Neuronal stem cell (in vitro differentiated cells): ENCODE measurements around the gene ABHD5.

Experiments used
- DNase-seq: peaks from one replicate; pipeline ENCODE4 v3.0.0-alpha.2; 2013; ENCODE audit warnings: low spot score
- H2AFZ ChIP-seq: one replicate; pipeline ENCODE4 v1.6.1; 2013; ENCODE audit warnings: mild to moderate bottlenecking, low read length, inconsistent platforms
- H2AK5ac ChIP-seq: 2 replicates; pipeline ENCODE4 v1.6.1; 2013; ENCODE audit warnings: low read depth, mild to moderate bottlenecking, inconsistent platforms, low read length, moderate library complexity, mixed read lengths
- H2BK120ac ChIP-seq: 2 replicates; pipeline ENCODE4 v1.6.1; 2013; ENCODE audit warnings: low read depth, mild to moderate bottlenecking, inconsistent platforms, low read length, moderate library complexity, mixed read lengths
- H2BK12ac ChIP-seq: one replicate; pipeline ENCODE4 v1.6.1; 2013; ENCODE audit warnings: low read length, inconsistent platforms
- H2BK15ac ChIP-seq: 2 replicates; pipeline ENCODE4 v1.6.1; 2013; ENCODE audit warnings: mild to moderate bottlenecking, low read length, inconsistent platforms, mixed read lengths
- H2BK5ac ChIP-seq: one replicate; pipeline ENCODE4 v1.6.1; 2013; ENCODE audit warnings: inconsistent platforms, mild to moderate bottlenecking, low read length, moderate library complexity
- H3K14ac ChIP-seq: one replicate; pipeline ENCODE4 v1.6.1; 2013; ENCODE audit warnings: low read length, inconsistent platforms
- H3K18ac ChIP-seq: 2 replicates; pipeline ENCODE4 v1.6.1; 2013; ENCODE audit warnings: low read length, inconsistent platforms
- H3K23ac ChIP-seq: 2 replicates; pipeline ENCODE4 v1.6.1; 2013; ENCODE audit warnings: low read depth, mild to moderate bottlenecking, mixed read lengths, low read length, inconsistent platforms; ENCODE audit not compliant: poor library complexity
- H3K27ac ChIP-seq: replicated peaks from 3 replicates; pipeline ENCODE4 v1.5.1; 2013; ENCODE audit warnings: low read length, inconsistent platforms
- H3K27me3 ChIP-seq, 3 experiments: 2 replicates each; pipeline ENCODE4 v1.6.1; 2013; ENCODE audit warnings: low read length in 3 of 3, mild to moderate bottlenecking in 2 of 3, inconsistent platforms in 1 of 3, low read depth in 1 of 3, mixed read lengths in 1 of 3, moderate library complexity in 1 of 3; ENCODE audit not compliant: control insufficient read depth in 3 of 3, insufficient read depth in 3 of 3
- H3K36me3 ChIP-seq, 2 donors: replicated peaks in 1 of 2; 2 replicates each; pipeline ENCODE4 v1.6.1; 2013; ENCODE audit warnings: low read length in 2 of 2; ENCODE audit not compliant: control insufficient read depth in 2 of 2, insufficient read depth in 2 of 2
- H3K4ac ChIP-seq: 2 replicates; pipeline ENCODE4 v1.6.1; 2013; ENCODE audit warnings: inconsistent platforms, mild to moderate bottlenecking, low read length, moderate library complexity
- H3K4me1 ChIP-seq, 2 donors: 1 replicate in 1 of 2; 2 replicates in 1 of 2; pipeline ENCODE4 v1.6.1; 2013; ENCODE audit warnings: low read length in 2 of 2, low read depth in 1 of 2; ENCODE audit not compliant: control insufficient read depth in 2 of 2, insufficient read depth in 1 of 2
- H3K4me2 ChIP-seq: one replicate; pipeline ENCODE4 v1.6.1; 2013; ENCODE audit warnings: mild to moderate bottlenecking, low read length, inconsistent platforms; ENCODE audit not compliant: insufficient read depth, poor library complexity, severe bottlenecking
- H3K4me3 ChIP-seq, 2 donors: 2 replicates each; pipeline ENCODE4 v1.5.1; 2013; ENCODE audit warnings: low read length in 2 of 2, mild to moderate bottlenecking in 2 of 2, inconsistent platforms in 1 of 2, moderate library complexity in 1 of 2
- H3K79me1 ChIP-seq: one replicate; pipeline ENCODE4 v1.6.1; 2013; ENCODE audit warnings: low read depth, mild to moderate bottlenecking, inconsistent platforms, low read length, moderate library complexity
- H3K9ac ChIP-seq: one replicate; pipeline ENCODE4 v1.6.1; 2013; ENCODE audit warnings: mild to moderate bottlenecking, low read depth, low read length, inconsistent platforms; ENCODE audit not compliant: poor library complexity
- H3K9me3 ChIP-seq, 2 donors: replicated peaks in 1 of 2; 2 replicates each; pipeline versions ENCODE3 to v1.6.1; 2013; ENCODE audit warnings: low read length in 2 of 2, mild to moderate bottlenecking in 2 of 2, inconsistent platforms in 1 of 2, low read depth in 1 of 2, mixed read lengths in 1 of 2, moderate library complexity in 1 of 2; ENCODE audit not compliant: control insufficient read depth in 2 of 2, insufficient read depth in 1 of 2
- H4K8ac ChIP-seq: one replicate; pipeline ENCODE4 v1.6.1; 2013; ENCODE audit warnings: low read depth, mild to moderate bottlenecking, inconsistent platforms, low read length, moderate library complexity
- H4K91ac ChIP-seq: one replicate; pipeline ENCODE4 v1.6.1; 2013; ENCODE audit warnings: low read length, low read depth, mild to moderate bottlenecking, inconsistent platforms; ENCODE audit not compliant: poor library complexity
- WGBS, 2 donors: extraction: QIAGEN DNeasy Blood & Tissue Kit; methylation state at CpG; one replicate each; pipeline ENCODE4 v1.1.7; 2013; ENCODE audit warnings: missing lambda C conversion rate in 2 of 2, mixed read lengths in 1 of 2; ENCODE audit not compliant: insufficient read length in 2 of 2, insufficient replicate concordance in 1 of 2; ENCODE audit errors: extremely low coverage in 2 of 2; 5-methylcytosine and 5-hydroxymethylcytosine counted together

The ABHD5 gene

DNA sequence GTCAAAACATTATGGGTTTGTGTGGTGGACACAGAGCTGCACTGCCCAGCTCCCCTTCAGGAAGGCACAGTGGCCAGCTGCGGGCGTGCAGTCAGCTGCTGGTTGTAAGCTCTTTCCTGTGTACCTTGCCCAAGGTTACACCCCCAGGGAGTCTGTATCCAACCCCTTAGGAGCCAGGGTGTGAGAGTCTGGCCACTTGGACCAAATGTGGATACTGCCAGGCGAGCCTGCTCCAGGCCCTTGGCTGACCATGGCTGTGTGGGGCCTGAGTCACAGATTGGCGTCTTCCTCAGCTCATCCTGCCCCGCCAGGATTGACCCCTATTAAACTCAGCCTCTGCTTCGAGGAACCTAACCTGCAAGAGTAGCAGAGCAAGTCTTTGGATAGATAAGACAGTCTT, 56.9 kb downstream of the ABHD5 start:
- H3K4me2 ChIP-seq: no peak overlapping the region
- no peak overlapping the region for H3K27ac ChIP-seq

DNA sequence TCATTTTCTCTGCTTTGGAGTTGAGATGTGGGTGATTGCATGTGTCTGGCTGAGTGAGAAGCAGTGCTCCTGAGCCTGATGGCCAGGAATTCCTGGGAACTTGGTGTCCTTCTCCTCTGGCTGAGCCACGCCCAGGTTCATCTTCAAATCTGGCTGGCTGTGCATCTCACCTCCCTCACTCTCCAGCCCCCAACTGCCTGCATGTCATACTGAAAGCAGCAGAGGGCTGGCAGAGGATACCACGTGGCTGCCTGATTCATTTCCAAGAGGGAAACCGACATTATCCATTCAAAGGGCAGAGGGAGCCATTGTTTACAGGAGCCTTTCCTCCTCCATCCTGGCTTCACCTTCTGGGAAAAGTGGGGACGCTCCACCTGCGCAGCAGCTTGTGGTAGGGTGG, 57.4 kb downstream of the ABHD5 start:
- no peak overlapping the region for H3K18ac ChIP-seq
- H2AFZ ChIP-seq: peak overlapping the region; percentile 67
- no peak overlapping the region for H2BK12ac ChIP-seq
- no peak overlapping the region for H3K27ac ChIP-seq
- peaks cover 0 to 2% of the 10 kb centered on the region in 2 donors for H3K9me3 ChIP-seq
- H4K91ac ChIP-seq: no peak overlapping the region
- DNase-seq: no peak
- H3K14ac ChIP-seq: no peak overlapping the region
- no peaks in the 10 kb centered on the region for H3K79me1 ChIP-seq
- peak overlapping the region; percentile 18 for H2BK5ac ChIP-seq
- no peak overlapping the region for H2BK15ac ChIP-seq
- no peak overlapping the region for H4K8ac ChIP-seq
- H2BK120ac ChIP-seq: no peak overlapping the region
- no peak overlapping the region for H3K4me2 ChIP-seq
- no peaks in the 10 kb centered on the region for H3K36me3 ChIP-seq
- no peak overlapping the region for H3K4me3 ChIP-seq
- H3K23ac ChIP-seq: no peak overlapping the region
- no peaks in the 10 kb centered on the region for H3K4me1 ChIP-seq
- WGBS, 2 donors: no CpG with 5 or more reads among the region's 5 CpGs
- no peak overlapping the region for H3K9ac ChIP-seq
- H3K27me3 ChIP-seq: peaks cover 0 to 5% (median 0%) of the 10 kb centered on the region in 3 experiments
- H3K4ac ChIP-seq: no peak overlapping the region
- H2AK5ac ChIP-seq: no peak overlapping the region

More for the DNA sequence above, 56.9 kb downstream of the ABHD5 start:
- no peak overlapping the region for H4K91ac ChIP-seq
- H2BK15ac ChIP-seq: peak overlapping the region; percentile 81
- H3K14ac ChIP-seq: no peak overlapping the region
- H3K79me1 ChIP-seq: no peaks in the 10 kb centered on the region
- no peak overlapping the region for H4K8ac ChIP-seq
- peaks cover 0 to 2% of the 10 kb centered on the region in 2 donors for H3K9me3 ChIP-seq
- peak overlapping the region; percentile 67 for H2AFZ ChIP-seq
- H3K23ac ChIP-seq: no peak overlapping the region
- no peaks in the 10 kb centered on the region for H3K36me3 ChIP-seq
- WGBS, 2 donors: no CpG with 5 or more reads among the region's 6 CpGs
- peak overlapping the region; percentile 18 for H2BK5ac ChIP-seq
- no peak overlapping the region for H2BK120ac ChIP-seq
- H3K9ac ChIP-seq: no peak overlapping the region
- H3K4ac ChIP-seq: no peak overlapping the region
- H3K27me3 ChIP-seq: peaks cover 0 to 5% (median 0%) of the 10 kb centered on the region in 3 experiments
- H2AK5ac ChIP-seq: no peak overlapping the region
- no peak overlapping the region for H3K4me3 ChIP-seq
- no peaks in the 10 kb centered on the region for H3K4me1 ChIP-seq
- DNase-seq: no peak
- H3K18ac ChIP-seq: peak overlapping the region; percentile 39
- H2BK12ac ChIP-seq: no peak overlapping the region

DNA sequence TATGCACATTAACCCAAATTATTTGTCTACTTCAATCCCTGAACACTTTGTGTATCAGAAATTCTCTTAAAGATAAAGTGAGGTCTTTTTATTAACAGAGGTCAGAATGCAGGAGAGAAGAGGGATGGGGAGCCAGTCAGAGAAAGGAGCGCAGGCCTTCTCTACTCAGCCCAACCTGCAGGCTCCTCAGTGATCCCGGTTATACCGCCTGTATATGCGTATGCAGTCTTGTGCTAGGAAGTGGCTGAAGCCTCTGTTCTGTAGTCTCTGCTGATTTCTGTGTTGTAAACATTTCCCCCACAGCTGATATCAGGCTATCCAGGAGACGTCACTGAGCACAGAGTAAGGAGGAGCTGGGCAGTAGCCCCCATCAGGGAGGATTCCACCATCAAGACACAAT, 57.9 kb downstream of the ABHD5 start:
- no peak overlapping the region for H3K9ac ChIP-seq
- H3K79me1 ChIP-seq: no peaks in the 10 kb centered on the region
- H2BK12ac ChIP-seq: no peak overlapping the region
- no peak overlapping the region for H3K4me2 ChIP-seq
- H3K4me3 ChIP-seq: no peak overlapping the region
- H3K4ac ChIP-seq: no peak overlapping the region
- H3K23ac ChIP-seq: no peak overlapping the region
- no peak overlapping the region for H3K18ac ChIP-seq
- H3K27ac ChIP-seq: no peak overlapping the region
- H2AFZ ChIP-seq: peak overlapping the region; percentile 67
- peaks cover 0 to 2% of the 10 kb centered on the region in 2 donors for H3K9me3 ChIP-seq
- no peak overlapping the region for H4K8ac ChIP-seq
- H3K14ac ChIP-seq: no peak overlapping the region
- no peak overlapping the region for H2AK5ac ChIP-seq
- DNase-seq: no peak
- H4K91ac ChIP-seq: no peak overlapping the region
- H2BK5ac ChIP-seq: no peak overlapping the region
- WGBS, 2 donors: no CpG with 5 or more reads among the region's 5 CpGs
- no peak overlapping the region for H2BK120ac ChIP-seq
- no peaks in the 10 kb centered on the region for H3K4me1 ChIP-seq
- H3K27me3 ChIP-seq: peaks cover 0 to 5% (median 0%) of the 10 kb centered on the region in 3 experiments
- no peak overlapping the region for H2BK15ac ChIP-seq
- H3K36me3 ChIP-seq: no peaks in the 10 kb centered on the region

DNA sequence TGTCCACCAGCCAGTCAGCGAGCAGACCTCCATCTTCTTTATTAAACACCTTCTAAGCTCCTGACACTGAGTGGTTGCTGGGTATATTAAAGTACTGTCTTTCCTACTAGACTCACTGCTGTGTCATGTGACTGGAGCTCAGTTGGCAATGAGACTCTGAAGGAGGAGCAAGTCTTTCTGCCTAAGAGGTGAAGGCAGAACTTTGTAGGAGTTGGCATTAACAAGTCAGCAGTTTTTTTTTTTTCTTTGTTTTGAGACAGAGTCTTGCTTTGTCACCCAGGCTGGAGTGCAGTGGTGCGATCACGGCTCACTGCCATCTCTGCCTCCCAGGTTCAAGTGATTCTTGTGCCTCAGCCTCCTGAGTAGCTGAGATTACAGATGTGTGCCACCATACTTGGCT, 62.2 kb downstream of the ABHD5 start:
- H2BK15ac ChIP-seq: no peak overlapping the region
- H3K14ac ChIP-seq: no peak overlapping the region
- H2BK12ac ChIP-seq: no peak overlapping the region
- no peak overlapping the region for H3K23ac ChIP-seq
- H3K36me3 ChIP-seq: no peaks in the 10 kb centered on the region
- no peak for DNase-seq
- H2BK5ac ChIP-seq: no peak overlapping the region
- H3K4me3 ChIP-seq: no peak overlapping the region
- no peak overlapping the region for H3K9ac ChIP-seq
- peaks cover 0 to 5% (median 0%) of the 10 kb centered on the region in 3 experiments for H3K27me3 ChIP-seq
- H3K18ac ChIP-seq: no peak overlapping the region
- no peak overlapping the region for H2AFZ ChIP-seq
- WGBS, 2 donors: no CpG with 5 or more reads among the region's 3 CpGs
- H2AK5ac ChIP-seq: no peak overlapping the region
- H4K91ac ChIP-seq: no peak overlapping the region
- no peak overlapping the region for H3K4me2 ChIP-seq
- H3K79me1 ChIP-seq: no peaks in the 10 kb centered on the region
- H4K8ac ChIP-seq: no peak overlapping the region
- no peak overlapping the region for H3K27ac ChIP-seq
- H3K4ac ChIP-seq: no peak overlapping the region
- H3K4me1 ChIP-seq: peaks cover 0 to 3% of the 10 kb centered on the region in 2 donors
- H2BK120ac ChIP-seq: no peak overlapping the region
- no peaks in the 10 kb centered on the region for H3K9me3 ChIP-seq
